ENCODE data around the gene ASCL1. TPM values are rescaled to one million over a fixed set of nuclear protein-coding genes. Genes with fewer than 3 reads are reported as not detected.

The ASCL1 gene
- total and polyA plus RNA-seq, 4 donors: 0.06 TPM; not detected in 3

- TF ChIP-seq GABPA (IDR thresholded peaks at IDR 0.05 in 1 of 2, conservative IDR thresholded peaks at IDR 0.05 in 1 of 2) (no peak), EGR1 (IDR thresholded peaks at IDR 0.05; ENCODE audit: low read depth in 2 of 2) (no peak), HNF4G (IDR thresholded peaks at IDR 0.05) (no peak), RXRA (IDR thresholded peaks at IDR 0.05) (no peak), ATF3 (IDR thresholded peaks at IDR 0.05) (no peak), NR2F2 (IDR thresholded peaks at IDR 0.05) (no peak)
Measured at GRCh38 chr12:102946042-102946441, 11.4 kb upstream of the ASCL1 start (continued).

- DNase-seq (ENCODE audit: low spot score): peak; percentile 70
- peak; percentile 94 to 95 for TF ChIP-seq RAD21 (IDR thresholded peaks at IDR 0.05)
- no peak for TF ChIP-seq FOXA1 (IDR thresholded peaks at IDR 0.05)
- TF ChIP-seq TAF1 (conservative IDR thresholded peaks at IDR 0.05): no peak
- TF ChIP-seq FOXA2 (IDR thresholded peaks at IDR 0.05): no peak
- TF ChIP-seq EGR1 (IDR thresholded peaks at IDR 0.05; ENCODE audit: low read depth in 2 of 2): no peak
- TF ChIP-seq RXRA (IDR thresholded peaks at IDR 0.05): no peak
- peak in 1 of 2 donors; percentile 34 for TF ChIP-seq HNF4A (conservative IDR thresholded peaks at IDR 0.05)
- no peak for TF ChIP-seq NR2F2 (IDR thresholded peaks at IDR 0.05)
- TF ChIP-seq GABPA (IDR thresholded peaks at IDR 0.05 in 1 of 2, conservative IDR thresholded peaks at IDR 0.05 in 1 of 2): no peak
- no peak for TF ChIP-seq REST (IDR thresholded peaks at IDR 0.05)
- no peak for TF ChIP-seq JUND (IDR thresholded peaks at IDR 0.05)
- TF ChIP-seq YY1 (IDR thresholded peaks at IDR 0.05): no peak
- TF ChIP-seq HNF4G (IDR thresholded peaks at IDR 0.05): no peak
- TF ChIP-seq SP1 (IDR thresholded peaks at IDR 0.05): no peak
- TF ChIP-seq MAX (IDR thresholded peaks at IDR 0.05): no peak
- TF ChIP-seq ATF3 (IDR thresholded peaks at IDR 0.05): no peak
- peak; percentile 98 for TF ChIP-seq CTCF (IDR thresholded peaks at IDR 0.05; ENCODE audit: low read depth, low read length, missing input control)
- 6% methylated on average over 11 of the region's 11 CpGs for WGBS
- Histone ChIP-seq H3K9ac (ENCODE audit: low read depth in 1 of 2, low read length in 2 of 2) (no peak overlapping the region), H3K27ac (ENCODE audit: low read depth in 1 of 2, low read length in 2 of 2) (no peak overlapping the region), H3K4me1 (ENCODE audit: control insufficient read depth in 4 of 4, insufficient read depth in 4 of 4, low read length in 3 of 4) (peaks cover 5 to 26% (median 17%) of the 10 kb centered on the region in 4 donors), H3K27me3 (ENCODE audit: control insufficient read depth in 4 of 4, insufficient read depth in 4 of 4, low read length in 3 of 4) (no peaks in the 10 kb centered on the region), H3K36me3 (ENCODE audit: control insufficient read depth in 4 of 4, insufficient read depth in 3 of 4, low read depth in 1 of 4, low read length in 3 of 4) (no peaks in the 10 kb centered on the region), H3K9me3 (ENCODE audit: control insufficient read depth in 4 of 4, low read length in 3 of 4) (peaks cover 0 to 4% (median 1%) of the 10 kb centered on the region in 4 donors), H3K4me3 (ENCODE audit: low read depth in 1 of 3, low read length in 3 of 3) (no peak overlapping the region)
Measured at GRCh38 chr12:102948941-102949352, 8.5 kb upstream of the ASCL1 start.
